Subcutaneous adipose tissue (tissue), 4 donors: ENCODE measurements around the gene USP43. TPM values are rescaled to one million over a fixed set of nuclear protein-coding genes. Genes with fewer than 3 reads are reported as not detected.

Experiments
- CTCF ChIP-seq: fragments of 450-650 bp; IDR thresholded peaks from one replicate; pipeline ENCODE4 v1.5.1; 2016; ENCODE audit warnings: low read depth, mild to moderate bottlenecking, control low read depth, antibody characterized with exemption, moderate library complexity
- total RNA-seq, 4 donors: library from RNA; depleted of rRNA; stranded (reverse); fragments of >200 nt; gene quantifications; one replicate each; pipeline ENCODE4 v1.1.0, GENCODE V29; 2016

The USP43 gene
- total RNA-seq, 4 donors from 2014 or later, result 0.22 to 0.51 TPM; not detected in 2

DNA sequence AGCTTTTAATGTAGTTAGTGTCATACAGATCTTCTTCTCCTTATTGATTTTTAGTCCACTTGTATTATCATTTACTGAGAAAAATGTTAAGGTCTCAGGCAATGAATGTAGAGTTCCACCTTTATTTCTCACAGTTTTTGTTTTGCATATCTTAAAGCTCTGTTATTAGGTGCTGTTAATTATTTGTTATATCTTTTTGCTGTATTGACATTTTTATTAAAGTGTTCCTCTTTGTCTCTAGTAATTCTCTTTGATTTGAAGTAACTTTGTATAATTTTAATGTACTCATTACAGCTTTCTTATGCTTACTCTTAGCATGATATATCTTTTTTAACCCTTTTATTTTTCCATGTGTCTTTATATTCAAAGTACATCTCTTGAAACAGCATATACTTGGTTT is 22.4 kb upstream of the USP43 start:
- TF ChIP-seq CTCF, result no peak

DNA sequence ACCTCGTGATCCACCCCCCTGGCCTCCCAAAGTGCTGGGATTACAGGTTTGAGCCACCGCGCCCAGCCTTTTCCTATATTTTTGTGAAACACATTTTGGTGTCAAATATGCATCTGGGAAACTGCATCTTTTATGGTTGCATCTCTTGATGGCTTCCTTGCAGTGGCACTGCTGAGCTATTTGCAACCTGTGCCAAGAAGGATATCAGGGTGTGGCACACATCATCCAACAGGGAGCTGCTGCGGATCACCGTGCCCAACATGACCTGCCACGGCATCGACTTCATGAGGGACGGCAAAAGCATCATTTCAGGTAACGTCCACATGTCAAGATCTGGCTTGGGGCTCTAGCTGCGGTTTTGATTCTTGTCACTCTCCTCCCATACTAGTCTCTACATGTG is 16.8 kb upstream of the USP43 start:
- TF ChIP-seq CTCF, result no peak

DNA sequence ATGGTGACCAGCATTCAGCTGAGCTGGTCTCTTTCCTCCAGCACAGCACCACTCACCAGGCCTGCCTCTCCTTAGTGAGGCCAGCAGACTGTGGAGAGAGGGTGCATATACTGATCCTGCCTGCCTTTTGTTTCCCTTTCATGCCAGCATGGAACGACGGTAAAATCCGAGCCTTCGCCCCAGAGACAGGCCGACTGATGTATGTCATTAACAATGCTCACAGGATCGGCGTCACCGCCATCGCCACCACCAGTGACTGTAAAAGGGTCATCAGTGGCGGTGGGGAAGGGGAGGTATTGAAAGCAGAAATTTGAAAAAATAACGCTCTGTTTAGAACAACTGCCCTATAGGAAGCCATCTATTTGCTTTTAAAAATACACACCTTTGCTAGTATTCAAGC is 12.6 kb upstream of the USP43 start:
- no peak for TF ChIP-seq CTCF

DNA sequence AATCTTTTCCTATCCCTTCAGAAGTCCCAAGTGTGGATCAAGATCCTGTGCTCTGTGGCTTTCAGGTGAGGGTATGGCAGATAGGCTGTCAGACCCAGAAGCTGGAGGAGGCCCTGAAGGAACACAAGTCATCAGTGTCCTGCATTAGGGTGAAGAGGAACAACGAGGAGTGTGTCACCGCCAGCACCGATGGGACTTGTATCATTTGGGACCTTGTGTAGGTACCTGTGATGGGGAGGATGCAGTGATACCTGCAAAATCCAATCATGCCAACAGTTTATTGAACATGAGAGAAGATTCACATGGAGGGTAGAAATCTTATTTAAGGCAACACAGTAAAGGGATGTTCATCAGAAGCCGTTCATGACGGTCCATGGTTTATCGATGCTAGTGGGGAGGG is 10.0 kb upstream of the USP43 start:
- TF ChIP-seq CTCF, result no peak

GRCh38 chr17:9636501-9636900 is 8.8 kb upstream of the USP43 start:
- no peak for TF ChIP-seq CTCF

DNA sequence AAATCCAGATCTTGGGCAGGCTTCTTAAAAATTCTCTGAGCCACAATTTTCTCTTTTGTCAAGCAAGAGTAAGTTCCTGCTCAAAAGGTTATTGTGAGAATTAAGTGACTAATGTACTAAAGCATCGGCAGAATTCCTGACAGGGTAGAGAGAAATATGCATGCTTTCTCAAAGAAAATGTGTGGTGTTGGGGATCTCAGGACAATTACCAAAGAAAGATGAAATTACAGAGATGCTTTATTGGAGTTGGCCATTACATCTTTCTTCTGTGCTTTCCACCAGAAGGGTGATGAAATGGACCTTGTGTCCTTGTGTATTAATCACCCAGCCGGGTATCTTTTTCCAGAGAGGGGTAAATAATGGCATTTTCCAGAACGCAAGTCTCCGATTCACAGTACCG is 1.7 kb upstream of the USP43 start:
- no peak for TF ChIP-seq CTCF

DNA sequence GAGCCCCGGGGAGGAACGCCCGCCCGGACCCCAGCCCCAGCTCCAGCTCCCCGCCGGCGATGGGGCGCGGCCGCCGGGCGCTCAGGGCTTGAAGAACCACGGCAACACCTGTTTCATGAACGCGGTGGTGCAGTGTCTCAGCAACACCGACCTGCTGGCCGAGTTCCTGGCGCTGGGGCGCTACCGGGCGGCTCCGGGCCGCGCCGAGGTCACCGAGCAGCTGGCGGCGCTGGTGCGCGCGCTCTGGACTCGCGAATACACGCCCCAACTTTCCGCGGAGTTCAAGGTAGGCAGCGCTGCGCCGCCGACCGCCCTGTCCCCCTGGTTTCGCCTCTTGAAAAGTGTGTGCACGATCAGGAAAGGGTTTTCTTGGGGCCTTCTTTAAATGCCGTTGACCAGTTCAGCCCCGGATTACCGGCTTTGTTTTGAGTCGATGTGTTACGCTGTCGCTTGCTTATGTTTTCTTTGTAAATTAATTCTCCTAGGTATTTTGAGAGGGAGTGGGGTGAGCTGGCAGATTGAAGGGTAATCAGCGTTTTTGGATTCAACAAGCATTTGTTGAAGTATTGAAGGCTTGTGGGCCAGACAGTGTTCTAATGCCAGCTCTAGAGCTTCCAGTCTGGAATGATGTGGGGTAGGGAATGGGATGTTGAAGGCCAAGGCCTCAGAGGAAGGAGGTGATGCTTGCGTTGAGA is 681 bp downstream of the USP43 start:
- no peak for TF ChIP-seq CTCF
